ENCODE results near the gene PLOD3. TPM values are rescaled to one million over a fixed set of nuclear protein-coding genes. Genes with fewer than 3 reads are reported as not detected.

Gene PLOD3
- polyA plus RNA-seq, 1 donor (not counting 4 experiments of a cell fraction or from before 2014, with no cell fraction given) = 31.6 TPM

DNA sequence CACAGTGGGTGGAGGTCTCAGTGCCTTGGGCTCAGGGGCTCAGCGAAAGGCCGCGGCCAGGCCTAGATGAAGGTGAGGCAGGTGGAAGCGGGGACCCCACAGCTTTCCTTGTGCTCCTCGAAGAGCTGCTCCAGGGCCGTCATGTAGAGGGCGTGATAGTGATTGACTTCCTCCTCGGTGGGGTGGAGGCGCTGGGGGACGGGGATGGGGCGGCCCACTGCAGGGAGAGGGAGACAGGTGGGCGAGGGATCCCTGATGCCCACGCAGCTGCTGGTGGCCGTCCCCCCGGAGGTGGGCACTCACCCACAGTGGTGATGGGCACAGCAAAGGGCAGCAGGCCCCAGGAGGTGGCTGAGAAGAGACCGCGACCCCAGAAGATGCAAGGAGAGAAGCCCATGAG lies 21.5 kb downstream of the PLOD3 start:
- dilution Hi-C loops (cut with MboI; ENCODE audit: extremely low pct_ligation_motif_present, low sequenced_read_pairs) = no loop called here
- no peak for FAIRE-seq
- no peaks in the 10 kb centered on the region for H3K9me3 ChIP-seq (ENCODE audit: control insufficient read depth, low read depth, low read length)

DNA sequence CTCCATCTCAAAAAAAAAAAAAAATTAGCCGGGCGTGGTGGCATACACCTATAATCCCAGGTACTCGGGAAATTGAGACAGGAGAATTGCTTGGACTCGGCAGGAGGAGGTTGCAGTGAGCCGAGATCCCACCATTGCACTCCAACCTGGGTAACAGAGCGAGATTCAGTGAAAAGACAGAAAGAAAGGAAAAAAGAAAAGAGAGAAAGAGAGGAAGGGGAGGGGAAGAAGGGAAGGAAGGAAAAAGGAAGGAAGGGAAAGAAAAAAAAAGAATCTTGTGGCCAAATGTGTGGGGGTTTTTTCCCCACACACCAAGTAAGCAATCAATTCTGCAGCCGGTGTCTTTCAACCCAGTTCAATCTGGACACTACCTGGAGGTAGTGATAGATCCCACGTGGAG lies 28.3 kb downstream of the PLOD3 start:
- no peaks in the 10 kb centered on the region for H3K9me1 ChIP-seq (ENCODE audit: control insufficient read depth, extremely low read depth, insufficient read depth, low read length)
- dilution Hi-C loops (cut with MboI; ENCODE audit: extremely low pct_ligation_motif_present, low sequenced_read_pairs) = no loop called here
- no peak overlapping the region for H3K4me3 ChIP-seq (ENCODE audit: control insufficient read depth in 2 of 3, extremely low read depth in 1 of 3, insufficient read depth in 2 of 3, low read depth in 1 of 3, low read length in 3 of 3)
- no peaks in the 10 kb centered on the region for H3K27me3 ChIP-seq (ENCODE audit: control insufficient read depth, extremely low read depth, insufficient read depth, low read length)
- H3K79me2 ChIP-seq (ENCODE audit: control insufficient read depth, insufficient read depth, low read length) = no peaks in the 10 kb centered on the region
- H4K20me1 ChIP-seq (ENCODE audit: control insufficient read depth, extremely low read depth, insufficient read depth, low read length) = no peaks in the 10 kb centered on the region
- H3K4me2 ChIP-seq (ENCODE audit: control insufficient read depth, extremely low read depth, insufficient read depth, low read depth, low read length) = no peak overlapping the region
- no peaks in the 10 kb centered on the region for H3K9me3 ChIP-seq (ENCODE audit: control insufficient read depth, low read depth, low read length)
- DNase-seq (ENCODE audit: low read depth, low spot score) = no peak
- H3K36me3 ChIP-seq (ENCODE audit: control insufficient read depth in 2 of 2, extremely low read depth in 1 of 2, insufficient read depth in 2 of 2, low read length in 2 of 2) = no peaks in the 10 kb centered on the region
- no peak overlapping the region for H2AFZ ChIP-seq (ENCODE audit: control insufficient read depth, low read length)
- no peak overlapping the region for H3K27ac ChIP-seq (ENCODE audit: control insufficient read depth, insufficient read depth, low read length)
- FAIRE-seq = no peak
- H3K4me1 ChIP-seq (ENCODE audit: control insufficient read depth, extremely low read depth, insufficient read depth, low read length) = peaks cover 2% of the 10 kb centered on the region
- no peak overlapping the region for H3K9ac ChIP-seq (ENCODE audit: control insufficient read depth, extremely low read depth, insufficient read depth, low read length)
- TF ChIP-seq, protein P1, sequence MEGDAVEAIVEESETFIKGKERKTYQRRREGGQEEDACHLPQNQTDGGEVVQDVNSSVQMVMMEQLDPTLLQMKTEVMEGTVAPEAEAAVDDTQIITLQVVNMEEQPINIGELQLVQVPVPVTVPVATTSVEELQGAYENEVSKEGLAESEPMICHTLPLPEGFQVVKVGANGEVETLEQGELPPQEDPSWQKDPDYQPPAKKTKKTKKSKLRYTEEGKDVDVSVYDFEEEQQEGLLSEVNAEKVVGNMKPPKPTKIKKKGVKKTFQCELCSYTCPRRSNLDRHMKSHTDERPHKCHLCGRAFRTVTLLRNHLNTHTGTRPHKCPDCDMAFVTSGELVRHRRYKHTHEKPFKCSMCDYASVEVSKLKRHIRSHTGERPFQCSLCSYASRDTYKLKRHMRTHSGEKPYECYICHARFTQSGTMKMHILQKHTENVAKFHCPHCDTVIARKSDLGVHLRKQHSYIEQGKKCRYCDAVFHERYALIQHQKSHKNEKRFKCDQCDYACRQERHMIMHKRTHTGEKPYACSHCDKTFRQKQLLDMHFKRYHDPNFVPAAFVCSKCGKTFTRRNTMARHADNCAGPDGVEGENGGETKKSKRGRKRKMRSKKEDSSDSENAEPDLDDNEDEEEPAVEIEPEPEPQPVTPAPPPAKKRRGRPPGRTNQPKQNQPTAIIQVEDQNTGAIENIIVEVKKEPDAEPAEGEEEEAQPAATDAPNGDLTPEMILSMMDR (optimal IDR thresholded peaks at IDR 0.05 in 1 of 3, IDR thresholded peaks at IDR 0.05 in 1 of 3, conservative IDR thresholded peaks at IDR 0.05 in 1 of 3; ENCODE audit: extremely low read depth in 1 of 3, insufficient read depth in 2 of 3, low read length in 3 of 3) = no peak
- no peak for TF ChIP-seq EZH2 (IDR thresholded peaks at IDR 0.05; ENCODE audit: low read length)

More for the DNA sequence above, 21.5 kb downstream of the PLOD3 start:
- Histone ChIP-seq H3K9me1 (ENCODE audit: control insufficient read depth, extremely low read depth, insufficient read depth, low read length) (no peaks in the 10 kb centered on the region), H3K27me3 (ENCODE audit: control insufficient read depth, extremely low read depth, insufficient read depth, low read length) (peaks cover 5% of the 10 kb centered on the region), H3K27ac (ENCODE audit: control insufficient read depth, insufficient read depth, low read length) (no peak overlapping the region), H4K20me1 (ENCODE audit: control insufficient read depth, extremely low read depth, insufficient read depth, low read length) (no peaks in the 10 kb centered on the region), H3K79me2 (ENCODE audit: control insufficient read depth, insufficient read depth, low read length) (no peaks in the 10 kb centered on the region), H3K4me3 (ENCODE audit: control insufficient read depth in 2 of 3, extremely low read depth in 1 of 3, insufficient read depth in 2 of 3, low read depth in 1 of 3, low read length in 3 of 3) (no peak overlapping the region), H2AFZ (ENCODE audit: control insufficient read depth, low read length) (no peak overlapping the region), H3K9ac (ENCODE audit: control insufficient read depth, extremely low read depth, insufficient read depth, low read length) (no peak overlapping the region), H3K36me3 (ENCODE audit: control insufficient read depth in 2 of 2, extremely low read depth in 1 of 2, insufficient read depth in 2 of 2, low read length in 2 of 2) (no peaks in the 10 kb centered on the region), H3K4me2 (ENCODE audit: control insufficient read depth, extremely low read depth, insufficient read depth, low read depth, low read length) (no peak overlapping the region), H3K4me1 (ENCODE audit: control insufficient read depth, extremely low read depth, insufficient read depth, low read length) (no peaks in the 10 kb centered on the region)
- DNase-seq (ENCODE audit: low read depth, low spot score) = no peak
- no peak for TF ChIP-seq EZH2 (IDR thresholded peaks at IDR 0.05; ENCODE audit: low read length)
- TF ChIP-seq, protein P1 (optimal IDR thresholded peaks at IDR 0.05 in 1 of 3, IDR thresholded peaks at IDR 0.05 in 1 of 3, conservative IDR thresholded peaks at IDR 0.05 in 1 of 3; ENCODE audit: extremely low read depth in 1 of 3, insufficient read depth in 2 of 3, low read length in 3 of 3) = no peak

All from keratinocyte (primary cell).